Measurements from ENCODE around the gene NRSN2.
A peak's percentile ranks its signal among the peaks of the same experiment; 100 is the strongest.

Gene NRSN2

DNA sequence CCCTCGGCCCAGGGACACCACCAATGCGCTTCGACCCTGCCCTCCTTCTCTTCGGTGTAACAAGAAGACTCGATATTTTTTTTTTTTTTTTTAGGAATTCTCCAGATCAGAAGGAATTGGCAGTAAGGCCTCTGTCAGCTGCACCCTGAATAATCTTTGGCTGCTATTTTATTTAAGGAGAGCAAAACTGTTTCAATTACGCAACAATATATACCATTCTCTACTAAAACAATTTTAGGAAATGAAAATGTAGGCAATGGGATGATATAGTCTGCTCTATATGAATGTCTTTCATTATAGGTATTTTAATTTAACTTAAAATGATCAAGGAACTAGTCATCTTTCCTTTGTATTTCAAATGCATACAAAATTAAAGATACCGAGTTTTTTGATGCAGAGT, 36.3 kb upstream of the NRSN2 start:
- no peaks in the 10 kb centered on the region for H3K27me3 ChIP-seq (ENCODE audit: control insufficient read depth, insufficient read depth, low read length)
- no peak overlapping the region for H3K9ac ChIP-seq (ENCODE audit: low read length)
- no peak overlapping the region for H3K4me3 ChIP-seq (ENCODE audit: low read length)
- H3K36me3 ChIP-seq (ENCODE audit: control insufficient read depth, low read depth, low read length), result no peaks in the 10 kb centered on the region
- H3K4me1 ChIP-seq (ENCODE audit: control insufficient read depth, low read depth, low read length), result peaks cover 21% of the 10 kb centered on the region
- no peak overlapping the region for H3K27ac ChIP-seq (ENCODE audit: low read length)
- H3K9me3 ChIP-seq (ENCODE audit: control insufficient read depth, low read depth, low read length), result no peaks in the 10 kb centered on the region

DNA sequence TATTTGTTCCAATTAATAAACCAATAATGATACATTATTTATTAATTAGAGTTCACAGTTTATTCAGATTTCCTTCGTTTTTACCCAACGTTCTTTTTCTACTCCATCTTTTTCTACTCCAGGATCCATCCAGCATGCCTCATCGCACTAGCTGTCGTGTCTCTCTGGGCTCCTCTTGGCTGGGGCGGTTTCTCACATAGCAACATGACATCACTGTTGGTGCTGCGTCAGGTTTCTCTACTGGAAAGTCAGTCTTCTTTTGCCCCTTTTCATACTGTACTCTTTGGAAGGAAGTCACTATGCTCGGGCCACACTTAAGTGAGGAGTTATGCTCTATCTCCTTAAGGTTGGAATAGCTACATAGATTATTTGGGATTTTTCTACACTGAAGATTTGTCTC, 35.3 kb upstream of the NRSN2 start:
- Histone ChIP-seq H3K4me1 (ENCODE audit: control insufficient read depth, low read depth, low read length) (peaks cover 21% of the 10 kb centered on the region), H3K9me3 (ENCODE audit: control insufficient read depth, low read depth, low read length) (no peaks in the 10 kb centered on the region), H3K9ac (ENCODE audit: low read length) (no peak overlapping the region), H3K4me3 (ENCODE audit: low read length) (no peak overlapping the region), H3K27me3 (ENCODE audit: control insufficient read depth, insufficient read depth, low read length) (no peaks in the 10 kb centered on the region), H3K27ac (ENCODE audit: low read length) (no peak overlapping the region), H3K36me3 (ENCODE audit: control insufficient read depth, low read depth, low read length) (no peaks in the 10 kb centered on the region)

DNA sequence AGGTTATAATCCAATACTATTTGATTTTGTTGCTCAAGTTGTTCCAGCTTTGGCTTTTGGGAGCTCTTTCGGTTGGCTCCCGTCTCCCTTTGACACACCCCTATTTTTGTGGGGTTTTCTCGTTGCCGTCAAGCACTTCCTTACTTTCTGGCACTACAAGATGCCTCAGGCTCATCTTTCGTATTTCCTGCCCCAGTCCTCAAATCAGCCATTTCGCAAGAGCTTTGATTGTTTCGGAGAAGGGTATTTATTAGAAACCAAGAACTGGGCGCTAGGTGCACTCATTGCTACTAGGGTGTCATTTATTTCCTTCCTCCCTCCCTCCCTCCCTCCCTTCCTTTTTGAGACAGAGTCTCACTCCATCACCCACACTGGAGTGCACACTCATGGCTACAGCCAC, 34.8 kb upstream of the NRSN2 start:
- H3K36me3 ChIP-seq (ENCODE audit: control insufficient read depth, low read depth, low read length), result no peaks in the 10 kb centered on the region
- H3K9ac ChIP-seq (ENCODE audit: low read length), result no peak overlapping the region
- H3K4me1 ChIP-seq (ENCODE audit: control insufficient read depth, low read depth, low read length), result peaks cover 21% of the 10 kb centered on the region
- H3K9me3 ChIP-seq (ENCODE audit: control insufficient read depth, low read depth, low read length), result no peaks in the 10 kb centered on the region
- H3K27ac ChIP-seq (ENCODE audit: low read length), result no peak overlapping the region
- H3K27me3 ChIP-seq (ENCODE audit: control insufficient read depth, insufficient read depth, low read length), result no peaks in the 10 kb centered on the region
- no peak overlapping the region for H3K4me3 ChIP-seq (ENCODE audit: low read length)

DNA sequence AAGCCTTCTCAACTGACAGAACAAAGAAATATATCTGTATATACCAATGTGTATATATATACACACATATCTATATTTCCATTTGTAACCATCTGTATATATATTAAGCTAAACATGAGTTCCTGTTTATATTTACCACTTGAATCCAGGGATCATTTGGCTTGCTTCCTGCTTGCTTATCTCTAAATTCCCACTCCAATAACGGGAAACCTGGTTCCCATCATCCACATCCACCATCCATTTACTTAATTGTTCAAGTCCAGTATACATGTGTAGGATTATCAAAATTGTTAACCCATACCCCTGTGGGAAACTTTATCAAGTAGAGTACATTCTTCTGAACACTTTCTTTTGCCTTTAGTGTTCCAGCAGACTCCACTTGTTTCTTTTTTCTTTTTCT, 34.0 kb upstream of the NRSN2 start:
- Histone ChIP-seq H3K4me3 (ENCODE audit: low read length) (no peak overlapping the region), H3K9me3 (ENCODE audit: control insufficient read depth, low read depth, low read length) (no peaks in the 10 kb centered on the region), H3K36me3 (ENCODE audit: control insufficient read depth, low read depth, low read length) (no peaks in the 10 kb centered on the region), H3K4me1 (ENCODE audit: control insufficient read depth, low read depth, low read length) (peaks cover 20% of the 10 kb centered on the region), H3K9ac (ENCODE audit: low read length) (no peak overlapping the region), H3K27ac (ENCODE audit: low read length) (no peak overlapping the region), H3K27me3 (ENCODE audit: control insufficient read depth, insufficient read depth, low read length) (no peaks in the 10 kb centered on the region)

DNA sequence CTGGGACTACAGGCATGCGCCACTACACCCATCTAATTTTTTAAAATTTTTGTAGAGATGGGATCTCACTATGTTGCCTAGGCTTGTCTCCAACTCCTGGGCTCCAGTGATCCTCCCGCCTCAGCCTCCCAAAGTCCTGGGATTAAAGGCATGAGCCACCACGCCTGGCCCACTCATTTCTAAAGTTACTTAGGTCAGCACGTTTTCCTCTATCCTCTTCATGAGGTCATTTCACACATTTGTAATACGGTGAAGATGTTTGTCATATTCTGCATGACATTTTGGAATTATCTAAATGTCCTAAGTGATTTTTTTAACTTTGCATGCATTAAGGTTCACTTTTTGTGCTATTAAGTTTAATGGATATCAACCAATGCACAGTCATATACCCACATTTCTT, 33.5 kb upstream of the NRSN2 start:
- Histone ChIP-seq H3K36me3 (ENCODE audit: control insufficient read depth, low read depth, low read length) (no peaks in the 10 kb centered on the region), H3K9ac (ENCODE audit: low read length) (no peak overlapping the region), H3K27ac (ENCODE audit: low read length) (no peak overlapping the region), H3K27me3 (ENCODE audit: control insufficient read depth, insufficient read depth, low read length) (no peaks in the 10 kb centered on the region), H3K4me1 (ENCODE audit: control insufficient read depth, low read depth, low read length) (peaks cover 15% of the 10 kb centered on the region), H3K4me3 (ENCODE audit: low read length) (no peak overlapping the region), H3K9me3 (ENCODE audit: control insufficient read depth, low read depth, low read length) (no peaks in the 10 kb centered on the region)

DNA sequence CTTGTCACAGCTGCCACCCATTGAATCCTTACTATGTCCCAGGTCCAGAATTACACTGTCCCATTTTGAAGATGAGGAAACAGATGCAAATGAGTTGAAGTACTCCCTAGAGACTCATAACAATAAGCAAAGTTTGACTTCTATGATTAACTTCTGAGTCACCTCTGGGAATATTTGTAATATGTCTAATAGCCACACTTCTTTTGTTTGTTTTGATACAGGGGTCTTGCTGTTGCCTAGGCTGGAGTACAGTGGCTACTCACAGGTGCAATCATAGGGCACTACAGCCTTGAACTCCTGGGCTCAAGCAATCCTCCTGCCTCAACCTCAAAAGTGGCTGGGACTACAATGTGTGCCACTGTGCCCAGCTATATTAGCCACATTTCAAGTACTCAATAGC, 33.0 kb upstream of the NRSN2 start:
- Histone ChIP-seq H3K9ac (ENCODE audit: low read length) (no peak overlapping the region), H3K27me3 (ENCODE audit: control insufficient read depth, insufficient read depth, low read length) (no peaks in the 10 kb centered on the region), H3K36me3 (ENCODE audit: control insufficient read depth, low read depth, low read length) (no peaks in the 10 kb centered on the region), H3K9me3 (ENCODE audit: control insufficient read depth, low read depth, low read length) (no peaks in the 10 kb centered on the region), H3K4me3 (ENCODE audit: low read length) (no peak overlapping the region), H3K27ac (ENCODE audit: low read length) (no peak overlapping the region), H3K4me1 (ENCODE audit: control insufficient read depth, low read depth, low read length) (peaks cover 12% of the 10 kb centered on the region)

DNA sequence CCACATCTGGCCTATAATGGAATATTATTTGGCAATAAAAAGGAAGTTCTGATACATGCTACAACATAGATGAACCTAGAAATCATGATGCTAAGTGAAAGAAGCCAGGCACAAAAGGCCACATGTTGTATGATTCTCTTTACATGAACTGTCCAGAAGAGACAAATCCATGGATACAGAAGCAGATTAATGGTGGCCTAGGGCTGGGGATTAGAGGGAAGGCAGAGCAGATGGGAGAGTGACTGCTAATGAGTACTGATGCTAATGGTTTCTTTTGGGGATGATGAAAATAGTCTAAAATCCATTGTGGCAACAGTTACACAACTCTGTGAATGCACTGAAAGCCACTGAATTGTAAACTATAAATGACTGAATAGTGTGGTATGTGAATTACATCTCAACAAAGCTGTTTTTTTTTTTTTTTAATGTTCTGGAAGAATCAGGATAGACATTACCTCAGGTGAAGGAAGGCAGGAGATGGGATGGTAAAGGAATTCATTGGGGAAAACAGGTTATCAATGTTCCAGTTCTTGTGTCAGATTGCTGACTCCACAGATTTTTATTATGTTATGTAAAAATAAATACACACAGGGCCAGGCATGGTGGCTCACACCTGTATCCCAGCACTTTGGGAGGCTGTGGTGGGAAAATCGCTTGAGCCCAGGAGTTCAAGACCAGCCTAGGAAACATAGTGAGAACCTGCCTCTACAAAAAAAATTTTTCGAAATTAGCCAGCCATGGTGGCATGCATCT, 30.4 kb upstream of the NRSN2 start:
- no peaks in the 10 kb centered on the region for H3K36me3 ChIP-seq (ENCODE audit: control insufficient read depth, low read depth, low read length)
- H3K4me1 ChIP-seq (ENCODE audit: control insufficient read depth, low read depth, low read length), result no peaks in the 10 kb centered on the region
- H3K27ac ChIP-seq (ENCODE audit: low read length), result no peak overlapping the region
- no peak overlapping the region for H3K4me3 ChIP-seq (ENCODE audit: low read length)
- H3K9ac ChIP-seq (ENCODE audit: low read length), result no peak overlapping the region
- no peaks in the 10 kb centered on the region for H3K9me3 ChIP-seq (ENCODE audit: control insufficient read depth, low read depth, low read length)
- no peaks in the 10 kb centered on the region for H3K27me3 ChIP-seq (ENCODE audit: control insufficient read depth, insufficient read depth, low read length)

DNA sequence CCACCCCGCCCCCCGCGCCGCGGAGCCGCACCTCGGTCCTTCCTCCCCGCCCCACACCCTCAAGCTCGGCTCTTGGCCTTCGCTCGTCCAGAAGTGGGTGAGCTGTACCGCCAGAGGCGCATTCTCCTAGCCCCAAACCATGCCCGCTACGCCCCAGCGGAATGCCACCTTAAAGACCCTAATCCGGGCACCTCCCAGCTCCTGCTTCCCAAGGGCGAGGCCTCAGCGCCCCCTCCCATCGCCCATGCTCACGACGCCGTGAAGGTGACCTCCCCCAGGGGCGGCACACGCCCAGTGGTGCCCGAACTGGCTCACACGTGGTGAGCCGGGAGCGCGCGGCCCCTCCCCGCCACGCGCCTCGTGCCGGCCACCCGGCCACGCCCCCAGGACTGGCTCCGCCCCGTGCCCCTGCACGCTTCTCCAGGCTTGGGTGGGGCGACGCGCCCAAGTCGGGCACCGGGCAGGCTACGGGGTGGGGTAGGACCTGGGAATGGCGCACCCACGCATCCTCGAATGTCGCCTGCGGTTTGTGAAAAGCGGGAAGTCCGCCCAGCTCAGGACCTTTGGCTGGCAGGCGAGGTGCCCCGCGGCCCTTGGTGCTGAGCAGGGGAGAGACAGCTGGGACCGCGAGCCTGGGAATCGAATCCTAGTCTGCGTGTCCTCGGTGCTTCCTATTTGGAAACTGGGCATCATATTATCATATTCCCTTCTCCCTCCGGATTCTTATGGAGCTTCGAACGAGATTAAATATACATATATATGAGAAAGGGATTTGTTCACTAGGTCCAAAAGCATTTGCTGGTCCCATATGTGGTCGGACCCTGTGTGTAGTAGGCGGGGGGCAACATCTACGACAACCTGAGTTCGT, 22.5 kb upstream of the NRSN2 start:
- H3K4me3 ChIP-seq (ENCODE audit: low read length), result peak overlapping the region; percentile 87
- peaks cover 25% of the 10 kb centered on the region for H3K4me1 ChIP-seq (ENCODE audit: control insufficient read depth, low read depth, low read length)
- H3K9ac ChIP-seq (ENCODE audit: low read length), result peak overlapping the region; percentile 78
- H3K27me3 ChIP-seq (ENCODE audit: control insufficient read depth, insufficient read depth, low read length), result no peaks in the 10 kb centered on the region
- H3K36me3 ChIP-seq (ENCODE audit: control insufficient read depth, low read depth, low read length), result no peaks in the 10 kb centered on the region
- no peaks in the 10 kb centered on the region for H3K9me3 ChIP-seq (ENCODE audit: control insufficient read depth, low read depth, low read length)
- peak overlapping the region; percentile 12 for H3K27ac ChIP-seq (ENCODE audit: low read length)

DNA sequence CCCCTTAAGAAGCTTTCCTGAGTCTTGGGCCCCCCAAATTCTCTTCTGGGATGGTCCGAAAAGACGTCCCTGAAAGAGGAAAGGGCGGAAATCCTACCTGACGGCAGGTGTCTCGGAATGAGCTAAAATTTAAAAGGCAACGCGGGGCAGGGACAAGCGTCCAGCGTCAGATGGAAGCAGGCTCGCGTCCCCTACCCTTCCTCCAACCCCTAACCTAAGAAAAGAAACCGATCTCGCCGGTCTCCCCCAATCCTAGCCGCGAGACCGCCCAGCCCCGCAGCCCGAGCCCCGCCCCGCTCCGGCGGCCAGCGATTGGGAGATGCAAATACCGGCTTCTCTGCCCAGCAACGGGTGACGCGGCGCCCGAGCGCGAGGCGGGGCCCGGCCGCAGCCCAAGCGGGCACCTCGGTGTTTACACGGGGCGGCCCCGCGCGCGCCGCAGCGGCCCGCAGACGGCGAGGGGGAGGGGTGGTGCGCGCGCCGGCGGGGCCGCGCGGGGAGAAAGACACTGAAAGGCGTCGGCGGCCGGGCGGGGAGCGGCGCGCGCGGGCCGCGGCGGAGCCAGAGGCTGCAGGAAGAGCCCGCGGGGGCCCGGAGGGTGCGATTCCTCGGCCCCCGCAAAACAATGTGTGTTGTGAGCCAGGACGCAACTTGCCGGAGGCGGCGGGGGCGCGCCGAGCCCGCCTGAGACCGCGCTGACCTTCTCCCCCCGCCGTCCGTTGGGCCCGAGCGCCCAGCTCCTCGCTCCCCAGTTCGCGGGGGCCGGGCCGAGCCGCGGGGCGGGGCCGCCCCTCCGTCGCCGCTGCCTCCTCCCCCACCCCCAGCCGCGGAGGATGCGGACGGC, 21.6 kb upstream of the NRSN2 start, which contains the start of gene SOX12:
TSS of gene SOX12 (plus strand) at position 508 of the 844 bp plus-strand sequence. CDS start 373 bp downstream, outside the sequence.
- Histone ChIP-seq H3K9me3 (ENCODE audit: control insufficient read depth, low read depth, low read length) (no peaks in the 10 kb centered on the region), H3K27me3 (ENCODE audit: control insufficient read depth, insufficient read depth, low read length) (no peaks in the 10 kb centered on the region), H3K4me3 (ENCODE audit: low read length) (peak within 1 kb of the TSS; percentile 92), H3K27ac (ENCODE audit: low read length) (peak within 1 kb of the TSS; percentile 76), H3K36me3 (ENCODE audit: control insufficient read depth, low read depth, low read length) (no peaks in the 10 kb centered on the region), H3K9ac (ENCODE audit: low read length) (peak within 1 kb of the TSS; percentile 85), H3K4me1 (ENCODE audit: control insufficient read depth, low read depth, low read length) (peaks cover 33% of the 10 kb centered on the region)

DNA sequence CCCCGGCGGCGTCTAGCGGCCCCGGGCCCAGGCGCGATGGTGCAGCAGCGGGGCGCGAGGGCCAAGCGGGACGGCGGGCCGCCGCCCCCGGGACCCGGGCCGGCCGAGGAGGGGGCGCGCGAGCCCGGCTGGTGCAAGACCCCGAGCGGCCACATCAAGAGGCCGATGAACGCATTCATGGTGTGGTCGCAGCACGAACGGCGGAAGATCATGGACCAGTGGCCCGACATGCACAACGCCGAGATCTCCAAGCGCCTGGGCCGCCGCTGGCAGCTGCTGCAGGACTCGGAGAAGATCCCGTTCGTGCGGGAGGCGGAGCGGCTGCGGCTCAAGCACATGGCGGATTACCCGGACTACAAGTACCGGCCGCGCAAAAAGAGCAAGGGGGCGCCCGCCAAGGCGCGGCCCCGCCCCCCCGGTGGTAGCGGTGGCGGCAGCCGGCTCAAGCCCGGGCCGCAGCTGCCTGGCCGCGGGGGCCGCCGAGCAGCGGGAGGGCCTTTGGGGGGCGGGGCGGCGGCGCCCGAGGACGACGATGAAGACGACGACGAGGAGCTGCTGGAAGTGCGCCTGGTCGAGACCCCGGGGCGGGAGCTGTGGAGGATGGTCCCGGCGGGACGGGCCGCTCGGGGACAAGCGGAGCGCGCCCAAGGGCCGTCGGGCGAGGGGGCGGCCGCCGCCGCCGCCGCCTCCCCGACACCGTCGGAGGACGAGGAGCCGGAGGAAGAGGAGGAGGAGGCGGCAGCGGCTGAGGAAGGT, 20.8 kb upstream of the NRSN2 start:
- no peaks in the 10 kb centered on the region for H3K9me3 ChIP-seq (ENCODE audit: control insufficient read depth, low read depth, low read length)
- no peaks in the 10 kb centered on the region for H3K36me3 ChIP-seq (ENCODE audit: control insufficient read depth, low read depth, low read length)
- no peaks in the 10 kb centered on the region for H3K27me3 ChIP-seq (ENCODE audit: control insufficient read depth, insufficient read depth, low read length)
- peak overlapping the region; percentile 92 for H3K4me3 ChIP-seq (ENCODE audit: low read length)
- peak overlapping the region; percentile 85 for H3K9ac ChIP-seq (ENCODE audit: low read length)
- H3K27ac ChIP-seq (ENCODE audit: low read length), result peak overlapping the region; percentile 76
- peaks cover 36% of the 10 kb centered on the region for H3K4me1 ChIP-seq (ENCODE audit: control insufficient read depth, low read depth, low read length)

All from iPS-18a (cell line).